K562 treated with DMSO at 1 percent for 48 hours (cell line): ENCODE results near the gene RAG2. TPM values are rescaled to one million over a fixed set of nuclear protein-coding genes. Genes with fewer than 3 reads are reported as not detected.

Experiments used
- total RNA-seq: library from RNA; unstranded; fragments of 300-600 nt; gene quantifications from 2 replicates; pipeline ENCODE4 v1.2.3, GENCODE V29; 2022; ENCODE audit warnings: low replicate concordance; ENCODE audit errors: extremely low read depth

Gene RAG2
- not detected in 2 replicates for total RNA-seq

GRCh38 chr11:36598051-36598450 is at the start of gene RAG2:
Gene RAG2 (minus strand): TSS chr11:36598236. CDS start chr11:36594168, 4,068 bp downstream.

GRCh38 chr11:36594316-36594989 is 3.6 kb downstream of the RAG2 start, which contains the start of gene IFTAP:
Gene IFTAP (plus strand): TSS chr11:36594502. CDS start chr11:36610104, 15,602 bp downstream.

GRCh38 chr11:36567694-36568093 is 30.3 kb downstream of the RAG2 start, which contains the start of gene RAG1:
Gene RAG1 (plus strand): TSS chr11:36568007. CDS start chr11:36573305, 5,298 bp downstream.

Other genes starting within 250 kb of the RAG2 start
- gene TRAF6, start 88.0 kb downstream of the RAG2 start, total RNA-seq = not detected in 2 replicates
- gene RAG1, start 30.2 kb downstream of the RAG2 start, total RNA-seq = not detected in 2 replicates
- gene IFTAP, start 3.7 kb downstream of the RAG2 start, total RNA-seq = not detected in 2 replicates